Left hindlimb (tissue), 1 donor: ENCODE measurements around the gene MYH14.
"Not testable (repeated sequence)": the region's sequence is repeated elsewhere in the genome, so short reads cannot be mapped to it uniquely, and the experiment has no call there.

Experiments
- DNase-seq: peaks from one replicate; pipeline ENCODE4 v3.0.0-alpha.2; 2018

Gene MYH14

DNA sequence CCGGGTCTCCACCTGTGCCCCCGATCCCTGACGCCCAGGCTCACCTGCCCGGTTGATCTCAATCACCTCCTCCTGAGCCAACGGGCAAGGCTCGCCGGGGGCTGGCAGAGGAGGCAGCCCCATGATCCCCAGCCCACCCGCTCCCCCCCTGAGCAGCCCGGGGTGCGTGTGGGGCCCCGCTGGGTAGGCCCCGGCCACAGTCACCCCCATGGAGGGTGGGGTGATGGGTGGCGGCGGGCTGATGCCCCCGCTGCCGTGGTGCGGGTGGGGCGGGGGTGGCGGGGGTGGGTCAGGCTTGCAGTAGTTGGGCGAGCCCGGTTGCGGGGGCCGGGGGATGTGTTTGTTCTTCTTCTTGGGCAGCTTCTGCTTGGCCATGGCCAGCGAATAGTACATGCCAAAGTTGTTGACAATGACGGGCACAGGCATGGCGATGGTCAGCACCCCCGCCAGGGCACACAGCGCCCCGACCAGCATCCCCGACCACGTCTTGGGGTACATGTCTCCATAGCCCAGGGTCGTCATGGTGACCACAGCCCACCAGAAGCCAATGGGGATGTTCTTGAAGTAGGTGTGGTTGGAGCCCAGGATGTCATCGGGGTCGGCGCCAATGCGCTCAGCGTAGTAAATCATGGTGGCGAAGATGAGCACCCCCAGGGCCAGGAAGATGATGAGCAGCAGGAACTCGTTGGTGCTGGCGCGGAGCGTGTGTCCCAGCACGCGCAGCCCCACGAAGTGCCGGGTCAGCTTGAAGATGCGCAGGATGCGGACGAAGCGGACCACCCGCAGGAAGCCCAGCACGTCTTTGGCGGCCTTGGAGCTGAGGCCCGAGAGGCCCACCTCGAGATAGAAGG is 119.7 kb downstream of the MYH14 start:
- DNase-seq: no peak

- no peak for DNase-seq
These were observed 120.3 kb downstream of the MYH14 start for GRCh38 chr19:50323782-50324133.

DNA sequence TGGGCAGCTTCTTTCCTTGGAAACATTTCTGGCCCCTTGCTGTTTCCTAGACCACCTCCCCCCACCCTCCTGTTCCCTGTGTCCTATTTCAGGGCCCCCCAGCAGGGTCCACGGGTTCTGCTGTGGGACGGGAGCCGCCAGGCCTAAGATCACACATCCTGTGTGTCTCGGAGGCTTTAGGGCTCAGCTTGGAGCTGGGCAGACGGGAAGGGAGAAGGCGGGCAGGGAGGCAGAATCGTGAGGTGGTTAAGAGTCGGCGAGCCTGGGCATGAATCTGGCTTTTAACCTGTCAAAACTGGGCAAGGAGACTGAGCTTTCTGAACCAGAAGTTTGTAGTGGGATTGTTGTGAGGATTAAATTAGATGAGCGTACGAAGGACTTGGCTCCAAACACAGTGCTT is 120.9 kb downstream of the MYH14 start:
- DNase-seq: no peak

- DNase-seq: peak; percentile 69
These were observed 122.1 kb downstream of the MYH14 start for GRCh38 chr19:50325310-50326100.

DNA sequence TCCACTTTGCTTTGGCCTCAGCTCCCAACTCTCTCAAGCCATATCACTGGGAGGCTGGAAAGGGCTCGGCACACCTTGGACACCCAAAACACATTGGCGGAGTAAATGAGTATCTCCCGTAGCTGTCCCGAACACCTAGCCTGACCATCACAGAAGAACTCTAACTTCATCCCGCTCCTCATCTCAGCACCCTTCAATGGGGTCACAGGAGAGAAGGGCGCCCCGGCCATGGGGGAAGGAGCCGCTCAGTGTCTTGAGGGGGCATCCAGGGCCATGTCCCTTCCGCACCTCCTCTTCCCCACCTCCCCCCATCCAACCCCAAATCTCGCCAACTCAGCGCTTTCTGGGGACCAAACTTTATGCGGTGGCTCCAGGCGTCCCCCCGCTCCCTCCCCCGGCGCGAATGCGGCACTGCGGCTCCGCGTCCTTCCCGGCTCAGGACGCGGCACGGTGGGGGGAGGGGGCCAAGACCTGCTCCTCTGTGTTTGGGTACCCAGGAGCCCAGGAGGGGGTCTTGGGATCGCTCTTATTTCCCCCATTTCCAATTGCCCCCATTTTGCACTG is 122.8 kb downstream of the MYH14 start:
- DNase-seq: no peak

- DNase-seq: no peak
These were observed 123.6 kb downstream of the MYH14 start for GRCh38 chr19:50327013-50327412.

DNA sequence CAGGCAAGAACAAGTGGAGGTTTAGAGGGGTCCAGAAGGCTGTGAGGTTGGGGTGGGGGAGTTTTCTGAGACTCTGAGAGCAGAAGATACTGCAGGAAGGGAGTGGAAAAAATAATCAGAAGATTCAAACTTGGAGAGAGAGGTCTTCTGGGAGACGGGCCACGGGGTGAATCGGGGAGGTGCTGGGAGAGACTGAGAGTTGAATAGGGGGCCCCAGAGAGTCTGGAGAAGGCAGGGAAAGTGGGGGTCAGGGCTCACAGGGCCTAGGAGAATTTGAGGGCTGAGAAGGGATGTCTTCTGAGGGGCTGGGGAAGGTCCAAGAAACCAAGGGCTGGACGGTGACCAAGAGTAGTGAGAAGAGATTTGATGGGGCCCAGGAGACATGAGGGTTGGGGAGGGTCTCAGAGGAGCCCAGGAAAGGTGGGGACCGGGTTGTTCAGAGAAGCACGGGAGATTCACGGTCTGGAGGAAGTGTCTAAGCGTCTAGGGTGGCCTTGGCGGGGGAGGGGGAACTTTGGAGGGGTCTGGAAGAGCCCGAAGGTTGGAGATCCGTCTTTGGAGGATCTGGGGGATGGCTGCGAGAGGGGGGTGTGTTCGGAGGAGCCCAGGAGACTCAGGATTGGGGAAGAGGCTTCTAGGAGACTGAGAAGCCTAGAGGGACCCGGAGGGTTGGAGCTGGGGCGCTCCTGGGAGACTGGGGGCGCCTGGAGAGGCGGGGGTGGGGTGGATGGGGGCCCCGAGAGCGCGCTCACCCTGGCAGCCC is 124.2 kb downstream of the MYH14 start:
- no peak for DNase-seq

DNA sequence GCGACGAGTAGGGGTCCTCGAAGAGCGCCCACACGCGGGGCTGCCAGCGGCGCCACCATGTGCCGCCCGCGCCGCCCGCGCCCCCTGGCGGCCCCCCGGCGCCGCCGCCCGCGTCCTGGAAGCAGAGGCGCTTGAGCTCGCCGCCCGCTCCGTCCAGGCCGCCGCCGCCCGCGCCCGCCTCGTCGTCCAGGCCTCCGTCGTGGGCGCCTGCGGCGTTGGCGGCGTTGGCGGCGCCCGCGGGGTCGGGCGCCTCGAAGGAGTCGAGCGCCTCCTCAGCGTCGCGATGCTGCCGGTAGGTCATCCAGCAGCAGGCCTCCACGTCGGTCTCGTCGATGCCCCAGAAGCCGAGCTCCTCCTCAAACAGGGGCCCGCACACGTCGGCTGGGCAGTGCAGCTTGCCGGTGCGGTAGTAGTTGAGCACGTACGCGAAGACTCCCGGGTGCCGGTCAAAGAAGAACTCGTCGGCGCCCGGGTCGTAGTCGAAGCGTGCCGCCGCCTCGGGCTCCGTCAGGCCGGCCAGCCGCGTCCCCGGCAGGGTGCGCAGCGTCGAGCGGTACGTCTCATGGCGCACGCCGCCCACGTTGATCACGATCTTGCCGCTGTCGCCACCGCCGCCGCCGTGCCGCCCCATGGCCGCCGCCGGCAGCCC is 124.9 kb downstream of the MYH14 start:
- no peak for DNase-seq

DNA sequence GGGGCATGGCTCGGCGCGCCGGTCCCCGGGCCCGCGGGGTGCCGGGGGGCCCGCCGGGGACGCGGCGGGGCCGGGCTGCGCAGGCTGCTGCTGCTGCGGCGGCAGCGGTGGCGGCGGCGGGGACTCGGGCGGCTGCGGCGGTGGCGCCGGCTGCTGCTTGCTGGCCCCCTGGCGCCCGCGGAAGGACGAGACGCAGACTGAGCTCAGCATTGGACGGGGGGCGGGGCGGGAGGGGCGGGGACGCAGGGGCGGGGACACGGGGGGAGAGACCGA is 125.4 kb downstream of the MYH14 start:
- DNase-seq: no peak

GRCh38 chr19:50329146-50329925 is 125.9 kb downstream of the MYH14 start, which contains the start of gene KCNC3:
Gene KCNC3, minus strand, starts transcription at chr19:50329377. Its CDS starts 295 bp downstream, at chr19:50329082.
- peak; percentile 99 for DNase-seq

DNA sequence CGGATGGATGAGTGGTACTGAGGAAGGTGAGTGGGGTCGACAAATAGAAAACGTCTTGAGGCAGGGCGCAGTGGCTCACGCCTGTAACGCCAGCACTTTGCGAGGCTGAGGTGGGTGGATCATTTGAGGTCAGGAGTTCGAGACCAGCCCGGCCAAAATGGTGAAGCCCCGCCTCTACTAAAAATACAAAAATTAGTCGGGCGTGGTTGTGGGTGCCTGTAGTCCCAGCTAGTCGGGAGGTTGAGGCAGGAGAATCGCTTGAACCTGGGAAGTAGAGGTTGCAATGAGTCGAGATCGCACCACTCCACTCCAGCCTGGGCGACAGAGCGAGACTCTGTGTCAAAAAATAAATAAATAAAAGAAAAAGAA is 126.5 kb downstream of the MYH14 start:
- DNase-seq: not testable (repeated sequence)

- peak; percentile 81 for DNase-seq
These were observed 127.1 kb downstream of the MYH14 start for GRCh38 chr19:50330365-50331078.

- no peak for DNase-seq
These were observed 128.0 kb downstream of the MYH14 start for GRCh38 chr19:50331221-50331993.

DNA sequence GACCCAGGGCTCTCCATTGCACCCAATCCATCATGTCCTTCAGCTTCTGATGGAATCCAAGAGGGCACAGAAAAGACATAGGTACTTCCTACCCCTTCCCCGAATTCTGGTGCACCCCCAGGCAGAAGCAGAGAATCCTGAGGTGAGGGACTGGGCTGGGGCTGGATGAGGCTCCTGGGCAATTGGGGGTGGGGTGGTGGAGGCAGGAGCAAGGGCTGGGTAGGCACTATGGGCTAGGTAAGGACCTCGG is 128.5 kb downstream of the MYH14 start:
- DNase-seq: no peak

GRCh38 chr19:50332244-50333038 is 129.0 kb downstream of the MYH14 start:
- DNase-seq: no peak

GRCh38 chr19:50333235-50333736 is 129.9 kb downstream of the MYH14 start:
- DNase-seq: peak; percentile 89

GRCh38 chr19:50333737-50334617 is 130.6 kb downstream of the MYH14 start:
- peak; percentile 47 for DNase-seq

GRCh38 chr19:50334741-50335421 is 131.5 kb downstream of the MYH14 start:
- DNase-seq: no peak
